ENCODE results near the gene ESPL1. TPM values are rescaled to one million over a fixed set of nuclear protein-coding genes. Genes with fewer than 3 reads are reported as not detected.

ESPL1 gene
- polyA plus RNA-seq, 1 donor (not counting 4 experiments of a cell fraction or from before 2014, with no cell fraction given), result 3.7 TPM

DNA sequence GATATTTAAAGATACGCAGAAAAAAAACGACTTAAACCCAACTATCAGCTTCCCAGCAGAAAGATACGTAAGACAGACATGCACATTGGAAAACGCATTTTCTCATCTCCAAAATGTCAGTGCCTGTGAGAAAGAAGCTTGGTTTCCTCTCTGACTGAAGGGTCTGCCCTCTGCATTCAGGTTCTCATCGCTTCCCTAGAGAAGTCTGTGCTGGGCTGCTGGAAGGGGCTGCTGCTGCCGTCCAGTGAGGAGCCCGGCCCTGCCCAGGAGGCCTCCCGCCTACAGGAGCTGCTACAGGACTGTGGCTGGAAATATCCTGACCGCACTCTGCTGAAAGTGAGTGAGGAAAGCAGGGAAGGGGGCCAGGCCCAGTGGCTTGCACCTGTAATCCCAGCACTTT, 22.6 kb downstream of the ESPL1 start:
- no peaks in the 10 kb centered on the region for H3K27me3 ChIP-seq (ENCODE audit: control insufficient read depth, extremely low read depth, insufficient read depth, low read length)
- H3K9ac ChIP-seq (ENCODE audit: control insufficient read depth, extremely low read depth, insufficient read depth, low read length), result no peak overlapping the region
- DNase-seq (ENCODE audit: low read depth, low spot score) (no peak), FAIRE-seq (no peak)
- peaks cover 4% of the 10 kb centered on the region for H3K4me1 ChIP-seq (ENCODE audit: control insufficient read depth, extremely low read depth, insufficient read depth, low read length)
- H3K36me3 ChIP-seq (ENCODE audit: control insufficient read depth in 2 of 2, extremely low read depth in 1 of 2, insufficient read depth in 2 of 2, low read length in 2 of 2), result peaks cover 0 to 35% of the 10 kb centered on the region in 2 experiments
- H3K4me3 ChIP-seq (ENCODE audit: control insufficient read depth in 2 of 3, extremely low read depth in 1 of 3, insufficient read depth in 2 of 3, low read depth in 1 of 3, low read length in 3 of 3), result no peak overlapping the region
- no peaks in the 10 kb centered on the region for H4K20me1 ChIP-seq (ENCODE audit: control insufficient read depth, extremely low read depth, insufficient read depth, low read length)
- dilution Hi-C loops (cut with MboI; ENCODE audit: extremely low pct_ligation_motif_present, low sequenced_read_pairs), result no loop called here
- H3K79me2 ChIP-seq (ENCODE audit: control insufficient read depth, insufficient read depth, low read length), result peaks cover 3% of the 10 kb centered on the region
- no peak for TF ChIP-seq EZH2 (IDR thresholded peaks at IDR 0.05; ENCODE audit: low read length)
- TF ChIP-seq, protein P1, sequence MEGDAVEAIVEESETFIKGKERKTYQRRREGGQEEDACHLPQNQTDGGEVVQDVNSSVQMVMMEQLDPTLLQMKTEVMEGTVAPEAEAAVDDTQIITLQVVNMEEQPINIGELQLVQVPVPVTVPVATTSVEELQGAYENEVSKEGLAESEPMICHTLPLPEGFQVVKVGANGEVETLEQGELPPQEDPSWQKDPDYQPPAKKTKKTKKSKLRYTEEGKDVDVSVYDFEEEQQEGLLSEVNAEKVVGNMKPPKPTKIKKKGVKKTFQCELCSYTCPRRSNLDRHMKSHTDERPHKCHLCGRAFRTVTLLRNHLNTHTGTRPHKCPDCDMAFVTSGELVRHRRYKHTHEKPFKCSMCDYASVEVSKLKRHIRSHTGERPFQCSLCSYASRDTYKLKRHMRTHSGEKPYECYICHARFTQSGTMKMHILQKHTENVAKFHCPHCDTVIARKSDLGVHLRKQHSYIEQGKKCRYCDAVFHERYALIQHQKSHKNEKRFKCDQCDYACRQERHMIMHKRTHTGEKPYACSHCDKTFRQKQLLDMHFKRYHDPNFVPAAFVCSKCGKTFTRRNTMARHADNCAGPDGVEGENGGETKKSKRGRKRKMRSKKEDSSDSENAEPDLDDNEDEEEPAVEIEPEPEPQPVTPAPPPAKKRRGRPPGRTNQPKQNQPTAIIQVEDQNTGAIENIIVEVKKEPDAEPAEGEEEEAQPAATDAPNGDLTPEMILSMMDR (optimal IDR thresholded peaks at IDR 0.05 in 1 of 3, IDR thresholded peaks at IDR 0.05 in 1 of 3, conservative IDR thresholded peaks at IDR 0.05 in 1 of 3; ENCODE audit: extremely low read depth in 1 of 3, insufficient read depth in 2 of 3, low read length in 3 of 3), result no peak
- H2AFZ ChIP-seq (ENCODE audit: control insufficient read depth, low read length), result no peak overlapping the region
- H3K4me2 ChIP-seq (ENCODE audit: control insufficient read depth, extremely low read depth, insufficient read depth, low read depth, low read length), result no peak overlapping the region
- no peaks in the 10 kb centered on the region for H3K9me3 ChIP-seq (ENCODE audit: control insufficient read depth, low read depth, low read length)
- no peaks in the 10 kb centered on the region for H3K9me1 ChIP-seq (ENCODE audit: control insufficient read depth, extremely low read depth, insufficient read depth, low read length)
- H3K27ac ChIP-seq (ENCODE audit: control insufficient read depth, insufficient read depth, low read length), result no peak overlapping the region

DNA sequence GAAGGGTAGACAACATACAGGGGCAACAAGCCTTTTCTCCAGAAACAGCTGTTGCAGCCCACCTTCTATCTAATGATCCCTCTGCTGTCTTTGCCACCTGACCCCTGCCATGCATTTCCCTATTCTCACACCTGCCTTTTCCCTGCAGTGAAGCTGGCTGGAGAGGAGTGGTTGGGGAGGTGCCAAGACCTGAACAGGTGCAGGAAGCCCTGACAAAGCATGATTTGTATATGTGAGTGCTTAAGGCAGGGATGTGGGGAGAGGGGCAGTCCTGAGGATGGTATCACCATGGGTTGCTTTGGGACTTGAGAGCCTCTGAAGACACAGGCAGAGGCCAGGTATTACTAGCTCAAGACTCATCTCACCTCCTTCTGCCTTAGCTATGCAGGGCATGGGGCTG, 24.3 kb downstream of the ESPL1 start:
- Histone ChIP-seq H3K27me3 (ENCODE audit: control insufficient read depth, extremely low read depth, insufficient read depth, low read length) (no peaks in the 10 kb centered on the region), H3K27ac (ENCODE audit: control insufficient read depth, insufficient read depth, low read length) (no peak overlapping the region), H3K9me3 (ENCODE audit: control insufficient read depth, low read depth, low read length) (no peaks in the 10 kb centered on the region), H3K4me1 (ENCODE audit: control insufficient read depth, extremely low read depth, insufficient read depth, low read length) (peaks cover 10% of the 10 kb centered on the region), H3K9me1 (ENCODE audit: control insufficient read depth, extremely low read depth, insufficient read depth, low read length) (no peaks in the 10 kb centered on the region), H3K79me2 (ENCODE audit: control insufficient read depth, insufficient read depth, low read length) (peaks cover 21% of the 10 kb centered on the region), H4K20me1 (ENCODE audit: control insufficient read depth, extremely low read depth, insufficient read depth, low read length) (no peaks in the 10 kb centered on the region), H3K4me2 (ENCODE audit: control insufficient read depth, extremely low read depth, insufficient read depth, low read depth, low read length) (no peak overlapping the region), H3K36me3 (ENCODE audit: control insufficient read depth in 2 of 2, extremely low read depth in 1 of 2, insufficient read depth in 2 of 2, low read length in 2 of 2) (peaks cover under 1 to 34% of the 10 kb centered on the region in 2 experiments), H2AFZ (ENCODE audit: control insufficient read depth, low read length) (no peak overlapping the region), H3K4me3 (ENCODE audit: control insufficient read depth in 2 of 3, extremely low read depth in 1 of 3, insufficient read depth in 2 of 3, low read depth in 1 of 3, low read length in 3 of 3) (no peak overlapping the region), H3K9ac (ENCODE audit: control insufficient read depth, extremely low read depth, insufficient read depth, low read length) (no peak overlapping the region)
- FAIRE-seq (no peak), DNase-seq (ENCODE audit: low read depth, low spot score) (no peak)
- dilution Hi-C loops (cut with MboI; ENCODE audit: extremely low pct_ligation_motif_present, low sequenced_read_pairs), result no loop called here
- no peak for TF ChIP-seq EZH2 (IDR thresholded peaks at IDR 0.05; ENCODE audit: low read length)
- TF ChIP-seq, protein P1 (optimal IDR thresholded peaks at IDR 0.05 in 1 of 3, IDR thresholded peaks at IDR 0.05 in 1 of 3, conservative IDR thresholded peaks at IDR 0.05 in 1 of 3; ENCODE audit: extremely low read depth in 1 of 3, insufficient read depth in 2 of 3, low read length in 3 of 3), result no peak
